PC-9 (cell line): ENCODE measurements around the gene FAM20B. TPM values are rescaled to one million over a fixed set of nuclear protein-coding genes. Genes with fewer than 3 reads are reported as not detected.

Experiments
- BruUV-seq: library from RNA; stranded (reverse); fragments of 400-500 nt; replicated peaks from 2 replicates; lab custom pipeline; 2021; lab: Mats Ljungman, UMichigan
- CTCF ChIA-PET: fragments of 300-600 bp; sonication (Branson Sonifier 250); formaldehyde crosslinking; loops from one replicate; lab custom pipeline; 2022; ENCODE audit warnings: antibody characterized with exemption; lab: Charles Lee
- POLR2A ChIA-PET: fragments of 300-600 bp; sonication (Branson Sonifier 250); formaldehyde crosslinking; loops from one replicate; lab custom pipeline; 2022; ENCODE audit warnings: antibody characterized with exemption; ENCODE audit not compliant: unreplicated experiment; lab: Charles Lee
- DNase-seq, 2 experiments: peaks; one replicate each; pipeline versions ENCODE4 v3.0.0 to v3.0.0-alpha.2; 2015 to 2022; ENCODE audit warnings: mixed read lengths in 1 of 2
- H2AFZ ChIP-seq: fragments of 200-600 bp; sonication (generic); 2 replicates; pipeline ENCODE4 v1.8.1; 2017; ENCODE audit warnings: antibody characterized with exemption
- H3F3A ChIP-seq: fragments of 200-600 bp; sonication (generic); 2 replicates; pipeline ENCODE4 v1.8.1; 2017; ENCODE audit warnings: antibody characterized with exemption, mild to moderate bottlenecking, low read depth; ENCODE audit not compliant: insufficient read depth
- H3K27ac ChIP-seq: fragments of 200-600 bp; sonication (generic); 2 replicates; pipeline ENCODE4 v1.6.1; 2016; ENCODE audit warnings: mixed run types
- H3K27me3 ChIP-seq: fragments of 200-600 bp; sonication (generic); 2 replicates; pipeline ENCODE4 v1.6.1; 2016; ENCODE audit warnings: low read depth, mixed run types; ENCODE audit not compliant: insufficient read depth
- H3K36me3 ChIP-seq: fragments of 200-600 bp; sonication (generic); 2 replicates; pipeline ENCODE4 v1.6.1; 2016; ENCODE audit warnings: low read depth, mixed run types
- H3K4me1 ChIP-seq: fragments of 200-600 bp; sonication (generic); replicated peaks from 2 replicates; pipeline ENCODE4 v1.6.1; 2016; ENCODE audit warnings: mixed run types; ENCODE audit not compliant: insufficient read depth
- H3K4me2 ChIP-seq: fragments of 200-600 bp; sonication (generic); 2 replicates; pipeline ENCODE4 v1.6.1; 2017; ENCODE audit warnings: mixed run types
- H3K4me3 ChIP-seq: fragments of 200-600 bp; sonication (generic); 2 replicates; pipeline ENCODE4 v1.6.1; 2016; ENCODE audit warnings: mixed run types
- H3K79me2 ChIP-seq: fragments of 200-600 bp; sonication (generic); 2 replicates; pipeline ENCODE4 v1.6.1; 2017; ENCODE audit warnings: low read depth, mixed run types
- H3K9me2 ChIP-seq: fragments of 200-600 bp; sonication (generic); 2 replicates; pipeline ENCODE4 v1.8.1; 2017; ENCODE audit warnings: mild to moderate bottlenecking; ENCODE audit not compliant: insufficient read depth
- H3K9me3 ChIP-seq: fragments of 200-600 bp; sonication (generic); 2 replicates; pipeline ENCODE4 v1.8.1; 2016; ENCODE audit warnings: low read depth; ENCODE audit not compliant: insufficient read depth
- H4K20me1 ChIP-seq: fragments of 200-600 bp; sonication (generic); 2 replicates; pipeline ENCODE4 v1.8.1; 2017; ENCODE audit not compliant: insufficient read depth
- EZH2 ChIP-seq: fragments of 200-600 bp; sonication (generic); IDR thresholded peaks from 2 replicates; pipeline ENCODE4 v1.8.0; 2017; ENCODE audit warnings: antibody characterized with exemption, low read depth
- intact Hi-C: fragments of 100-400 bp; cut with micrococcal nuclease; formaldehyde crosslinking; loops from one replicate; pipeline ENCODE4 v1.10.0; 2022; ENCODE audit not compliant: unreplicated experiment
- total RNA-seq: library from RNA; stranded (reverse); gene quantifications from 2 replicates; pipeline ENCODE4 v1.2.3, GENCODE V29; 2021
- TF ChIP-seq, protein P1 (sequence below): fragments of 200-600 bp; sonication (generic); conservative IDR thresholded peaks from 2 replicates; pipeline ENCODE4 v1.6.1; 2017; ENCODE audit warnings: mixed run types, antibody characterized with exemption, mild to moderate bottlenecking, moderate library complexity

Gene FAM20B
- total RNA-seq, 1 experiment from 2014 or later, result 80.5 TPM

DNA sequence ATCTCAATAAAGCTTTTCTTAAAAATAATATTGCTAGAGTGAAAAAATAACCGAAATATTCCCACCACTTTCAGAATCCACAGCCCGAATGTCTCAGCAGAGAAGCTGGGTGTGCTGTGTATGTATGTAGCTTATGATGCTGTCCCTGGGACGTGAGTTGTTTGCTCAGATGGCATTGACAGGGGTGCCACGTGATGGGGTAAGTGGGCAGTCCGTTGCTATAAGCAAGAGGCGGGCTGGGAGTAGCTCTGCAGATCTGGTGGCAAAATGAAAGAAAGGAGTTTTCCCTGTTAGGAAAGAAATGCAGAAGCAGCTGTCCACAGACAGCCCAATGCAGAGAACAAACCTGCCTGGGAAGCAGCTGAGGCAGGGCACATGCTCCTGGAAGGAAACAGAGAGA lies 3.8 kb upstream of the FAM20B start:
- Histone ChIP-seq H3F3A (peaks cover 22% of the 10 kb centered on the region), H4K20me1 (no peaks in the 10 kb centered on the region), H3K9me3 (no peaks in the 10 kb centered on the region), H3K9me2 (no peaks in the 10 kb centered on the region), H3K4me3 (no peak overlapping the region), H3K4me2 (no peak overlapping the region), H3K27me3 (no peaks in the 10 kb centered on the region), H3K4me1 (peaks cover 32% of the 10 kb centered on the region), H3K27ac (no peak overlapping the region), H3K79me2 (peaks cover 6% of the 10 kb centered on the region), H3K36me3 (no peaks in the 10 kb centered on the region), H2AFZ (no peak overlapping the region)
- no TSS peak for BruUV-seq
- TF ChIP-seq, protein P1, sequence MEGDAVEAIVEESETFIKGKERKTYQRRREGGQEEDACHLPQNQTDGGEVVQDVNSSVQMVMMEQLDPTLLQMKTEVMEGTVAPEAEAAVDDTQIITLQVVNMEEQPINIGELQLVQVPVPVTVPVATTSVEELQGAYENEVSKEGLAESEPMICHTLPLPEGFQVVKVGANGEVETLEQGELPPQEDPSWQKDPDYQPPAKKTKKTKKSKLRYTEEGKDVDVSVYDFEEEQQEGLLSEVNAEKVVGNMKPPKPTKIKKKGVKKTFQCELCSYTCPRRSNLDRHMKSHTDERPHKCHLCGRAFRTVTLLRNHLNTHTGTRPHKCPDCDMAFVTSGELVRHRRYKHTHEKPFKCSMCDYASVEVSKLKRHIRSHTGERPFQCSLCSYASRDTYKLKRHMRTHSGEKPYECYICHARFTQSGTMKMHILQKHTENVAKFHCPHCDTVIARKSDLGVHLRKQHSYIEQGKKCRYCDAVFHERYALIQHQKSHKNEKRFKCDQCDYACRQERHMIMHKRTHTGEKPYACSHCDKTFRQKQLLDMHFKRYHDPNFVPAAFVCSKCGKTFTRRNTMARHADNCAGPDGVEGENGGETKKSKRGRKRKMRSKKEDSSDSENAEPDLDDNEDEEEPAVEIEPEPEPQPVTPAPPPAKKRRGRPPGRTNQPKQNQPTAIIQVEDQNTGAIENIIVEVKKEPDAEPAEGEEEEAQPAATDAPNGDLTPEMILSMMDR, result no peak
- TF ChIP-seq EZH2, result no peak
- ChIA-PET POLR2A (no interaction called here), CTCF (no interaction called here)
- intact Hi-C loops, result no loop called here
- no peak for DNase-seq

DNA sequence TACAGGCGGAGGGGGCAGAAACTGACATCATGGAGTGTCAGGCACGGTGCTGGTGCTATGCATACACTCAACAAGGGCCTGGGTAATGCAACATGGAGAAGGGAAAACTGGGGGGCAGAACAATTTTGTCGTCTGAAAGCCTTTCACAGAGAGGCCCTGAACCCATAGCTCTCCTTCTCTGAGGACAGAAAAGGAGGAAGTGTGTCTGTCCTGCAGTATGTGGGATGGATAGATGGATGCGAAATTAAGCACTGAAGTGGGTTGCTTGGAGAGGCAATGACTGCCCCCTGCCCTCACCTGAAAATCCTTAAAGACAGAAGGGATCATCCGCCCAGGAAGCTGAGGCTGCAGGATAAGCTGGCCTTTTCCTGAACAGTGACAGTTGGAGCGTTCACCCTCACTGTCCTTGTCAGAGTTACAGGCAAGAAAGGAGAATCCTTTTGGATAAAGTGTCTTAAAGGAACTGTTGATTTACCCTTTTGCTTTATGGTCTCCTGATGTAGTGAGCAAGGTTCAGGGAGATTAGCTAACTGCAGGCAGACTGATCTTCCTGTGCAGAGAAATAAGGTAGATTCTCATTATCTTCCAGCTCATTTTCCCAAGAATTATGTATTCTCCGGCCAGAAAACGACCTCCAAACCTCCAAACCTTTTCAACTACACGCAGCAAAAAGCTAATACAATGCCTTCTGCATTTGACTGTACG lies 1.6 kb upstream of the FAM20B start:
- CTCF ChIA-PET, result no interaction called here

DNA sequence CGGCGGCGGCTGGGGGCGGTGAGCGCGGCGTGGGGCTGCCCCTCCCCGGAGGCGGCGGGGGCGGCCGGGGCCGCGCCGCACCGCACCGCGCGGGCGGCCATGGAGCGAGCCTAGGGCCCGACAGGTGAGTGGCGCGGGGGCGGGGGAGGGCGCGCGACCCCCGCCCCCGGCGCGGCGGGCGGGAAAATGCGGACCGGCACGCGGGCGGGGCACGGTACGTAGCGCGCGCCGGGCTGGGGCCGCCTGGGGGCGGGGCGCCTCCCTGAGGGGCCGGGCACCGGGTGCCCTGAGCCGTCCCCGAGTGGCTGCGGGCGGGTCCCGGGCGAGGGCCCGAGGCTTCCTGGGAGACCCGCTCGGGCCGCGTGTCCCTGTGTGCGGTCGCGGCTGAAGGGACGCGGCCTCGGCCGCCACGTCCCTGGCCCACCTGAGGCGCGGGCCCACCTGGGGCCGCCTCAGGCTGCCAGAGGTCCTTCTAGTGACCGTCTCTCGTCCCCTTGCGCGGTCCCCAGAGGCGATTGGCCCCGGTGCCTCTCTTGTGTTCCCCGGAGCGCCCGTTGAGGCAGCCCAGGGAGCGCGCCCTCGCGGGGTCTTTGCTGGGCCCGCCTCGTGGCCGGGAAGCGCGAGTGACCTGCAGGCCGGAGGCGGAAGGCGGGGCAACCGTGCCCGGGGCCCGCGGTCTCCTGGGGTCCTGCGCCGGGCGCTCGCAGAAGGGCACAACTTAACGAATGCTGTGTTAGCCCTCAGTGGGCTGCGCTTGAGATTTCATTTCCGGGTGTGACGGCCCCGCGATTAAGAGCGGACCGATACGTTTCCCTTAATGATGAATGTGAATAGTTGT lies 500 bp downstream of the FAM20B start:
- peaks cover 49% of the 10 kb centered on the region for H3K79me2 ChIP-seq
- POLR2A ChIA-PET, result interaction anchor here (1.5 kb wide), 1 partner anchor 9 kb away, joined by 4 read pairs; no protein-coding TSS in a partner anchor
- CTCF ChIA-PET, result no interaction called here
- peak; percentile 68 to 86 for DNase-seq
- intact Hi-C loops, result loop anchor here (1.0 to 5.0 kb wide), 5 partner anchors 9 to 266 kb away; partner anchors contain the start of genes SOAT1 and TOR3A
- peak overlapping the region; percentile 98 for H3K27ac ChIP-seq
- H3F3A ChIP-seq, result peaks cover 11% of the 10 kb centered on the region; the same call in 1 of the 2 replicates
- no peaks in the 10 kb centered on the region for H3K9me2 ChIP-seq
- no peaks in the 10 kb centered on the region for H4K20me1 ChIP-seq
- H3K27me3 ChIP-seq, result no peaks in the 10 kb centered on the region
- BruUV-seq, result TSS peak; percentile 48
- H2AFZ ChIP-seq, result peak overlapping the region; percentile 70
- peak overlapping the region; percentile 93 for H3K4me3 ChIP-seq
- TF ChIP-seq, protein P1, result no peak
- TF ChIP-seq EZH2, result no peak
- peak overlapping the region; percentile 92 for H3K4me2 ChIP-seq
- peaks cover 45% of the 10 kb centered on the region for H3K4me1 ChIP-seq
- H3K9me3 ChIP-seq, result no peaks in the 10 kb centered on the region
- H3K36me3 ChIP-seq, result no peaks in the 10 kb centered on the region

More for the DNA sequence above, 1.6 kb upstream of the FAM20B start:
- Histone ChIP-seq H3K79me2 (peaks cover 28% of the 10 kb centered on the region), H3K9me3 (no peaks in the 10 kb centered on the region), H3K4me1 (peaks cover 32% of the 10 kb centered on the region), H3K4me2 (no peak overlapping the region), H2AFZ (no peak overlapping the region), H3K9me2 (no peaks in the 10 kb centered on the region), H4K20me1 (no peaks in the 10 kb centered on the region), H3F3A (peaks cover 11% of the 10 kb centered on the region; the same call in 1 of the 2 replicates), H3K4me3 (no peak overlapping the region), H3K27ac (no peak overlapping the region), H3K27me3 (no peaks in the 10 kb centered on the region), H3K36me3 (no peaks in the 10 kb centered on the region)
- intact Hi-C loops, result no loop called here
- POLR2A ChIA-PET, result no interaction called here
- BruUV-seq, result no TSS peak
- TF ChIP-seq EZH2, result no peak
- TF ChIP-seq, protein P1, result no peak
- DNase-seq, result no peak
